H1 (cell line): ENCODE measurements around the gene WRAP53. TPM values are rescaled to one million over a fixed set of nuclear protein-coding genes. Genes with fewer than 3 reads are reported as not detected.
A peak's percentile ranks its signal among the peaks of the same experiment; 100 is the strongest.

Experiments
- CTCF ChIA-PET: fragments of 300-600 bp; sonication (Branson Sonifier 250); formaldehyde crosslinking; loops from one replicate; lab custom pipeline; 2021; ENCODE audit not compliant: partially characterized antibody; lab: Charles Lee
- POLR2A ChIA-PET: fragments of 300-600 bp; sonication (Branson Sonifier 250); formaldehyde crosslinking; loops from one replicate; lab custom pipeline; 2021; ENCODE audit warnings: inconsistent platforms; ENCODE audit not compliant: partially characterized antibody; lab: Charles Lee
- DNase-seq, 2 experiments: peaks; one replicate each; pipeline versions ENCODE4 v3.0.0 to v3.0.0-alpha.2; 2010 to 2022; ENCODE audit warnings: low spot score in 2 of 2, low read depth in 1 of 2, mixed read lengths in 1 of 2
- FAIRE-seq: peaks from 2 replicates; lab custom pipeline; 2011; peaks lifted over from hg19 to GRCh38; lab: Jason Lieb, UNC
- H2AFZ ChIP-seq: 2 replicates; pipeline ENCODE4 v1.8.1; 2012; ENCODE audit warnings: low read length, inconsistent platforms
- H2AK5ac ChIP-seq: 2 replicates; pipeline ENCODE4 v1.6.1; 2013; ENCODE audit warnings: low read depth, low read length
- H2BK120ac ChIP-seq: replicated peaks from 2 replicates; pipeline ENCODE3; 2013; ENCODE audit warnings: low read depth, low read length, inconsistent platforms
- H2BK12ac ChIP-seq: 2 replicates; pipeline ENCODE4 v1.6.1; 2013; ENCODE audit warnings: low read depth, low read length
- H2BK15ac ChIP-seq: 2 replicates; pipeline ENCODE4 v1.6.1; 2013; ENCODE audit warnings: low read length
- H2BK20ac ChIP-seq: 2 replicates; pipeline ENCODE4 v1.6.1; 2013; ENCODE audit warnings: low read length
- H2BK5ac ChIP-seq: 2 replicates; pipeline ENCODE4 v1.6.1; 2013; ENCODE audit warnings: low read depth, low read length
- H3K14ac ChIP-seq: 2 replicates; pipeline ENCODE4 v1.6.1; 2013; ENCODE audit warnings: inconsistent platforms; ENCODE audit not compliant: insufficient read length
- H3K18ac ChIP-seq: 2 replicates; pipeline ENCODE4 v1.6.1; 2013; ENCODE audit warnings: low read length; ENCODE audit errors: extremely low read depth
- H3K23ac ChIP-seq: 2 replicates; pipeline ENCODE4 v1.6.1; 2013; ENCODE audit warnings: inconsistent platforms; ENCODE audit not compliant: insufficient read length
- H3K23me2 ChIP-seq: 2 replicates; pipeline ENCODE4 v1.6.1; 2013; ENCODE audit warnings: low read depth, low read length
- H3K27ac ChIP-seq: 2 replicates; pipeline ENCODE4 v1.6.1; 2011; ENCODE audit warnings: low read depth, low read length, inconsistent platforms
- H3K27me3 ChIP-seq, 4 experiments: replicated peaks in 1 of 4; 1 replicate in 1 of 4; 2 replicates in 3 of 4; pipeline versions ENCODE4 v1.6.1 to v1.8.1; 2011 to 2013; ENCODE audit warnings: low read length in 3 of 4, mild to moderate bottlenecking in 3 of 4, inconsistent platforms in 2 of 4, mixed read lengths in 2 of 4, moderate library complexity in 1 of 4; ENCODE audit not compliant: control insufficient read depth in 3 of 4, insufficient read depth in 3 of 4; ENCODE audit errors: extremely low read depth in 1 of 4
- H3K36me3 ChIP-seq, 4 experiments: 2 replicates each; pipeline versions ENCODE4 v1.6.1 to v1.8.1; 2011 to 2013; ENCODE audit warnings: mild to moderate bottlenecking in 4 of 4, low read length in 3 of 4, moderate library complexity in 2 of 4, control low read depth in 1 of 4, inconsistent platforms in 1 of 4; ENCODE audit not compliant: insufficient read depth in 4 of 4, control insufficient read depth in 2 of 4
- H3K4ac ChIP-seq: replicated peaks from 2 replicates; pipeline ENCODE3; 2013; ENCODE audit warnings: low read length, low read depth, mixed read lengths, inconsistent platforms; ENCODE audit not compliant: insufficient read length
- H3K4me1 ChIP-seq, 4 experiments: replicated peaks in 1 of 4; 1 replicate in 1 of 4; 2 replicates in 3 of 4; pipeline versions ENCODE4 v1.6.1 to v1.8.1; 2011 to 2013; ENCODE audit warnings: low read length in 3 of 4, inconsistent platforms in 2 of 4, mixed read lengths in 1 of 4; ENCODE audit not compliant: insufficient read depth in 4 of 4, control insufficient read depth in 3 of 4
- H3K4me2 ChIP-seq, 2 experiments: 2 replicates each; pipeline versions ENCODE4 v1.6.1 to v1.8.1; 2011 to 2013; ENCODE audit warnings: low read depth in 2 of 2, low read length in 2 of 2, control low read depth in 1 of 2, inconsistent platforms in 1 of 2, mild to moderate bottlenecking in 1 of 2; ENCODE audit not compliant: insufficient read depth in 1 of 2
- H3K4me3 ChIP-seq, 4 experiments: fragments of 200-600, 300-600 bp in 1 of 4; sonication (generic), shearing (Covaris generic), sonication (Bioruptor Twin) in 1 of 4; 2 replicates each; pipeline versions ENCODE4 v1.5.1 to v1.8.1; 2011 to 2016; ENCODE audit warnings: low read length in 4 of 4, low read depth in 3 of 4, control low read depth in 2 of 4, inconsistent platforms in 2 of 4, mild to moderate bottlenecking in 2 of 4, mixed read lengths in 1 of 4, moderate library complexity in 1 of 4; ENCODE audit not compliant: insufficient read depth in 2 of 4; ENCODE audit errors: extremely low read depth in 1 of 4
- H3K56ac ChIP-seq: replicated peaks from 2 replicates; pipeline ENCODE3; 2013; ENCODE audit warnings: low read depth, mild to moderate bottlenecking, mixed read lengths, low read length, inconsistent platforms; ENCODE audit not compliant: insufficient read length
- H3K79me1 ChIP-seq: 2 replicates; pipeline ENCODE4 v1.6.1; 2013; ENCODE audit warnings: low read depth, low read length, control low read depth
- H3K79me2 ChIP-seq, 2 experiments: 2 replicates each; pipeline versions ENCODE4 v1.6.1 to v1.8.1; 2012 to 2013; ENCODE audit warnings: low read length in 2 of 2, mild to moderate bottlenecking in 2 of 2, inconsistent platforms in 1 of 2; ENCODE audit not compliant: insufficient read depth in 2 of 2, control insufficient read depth in 1 of 2
- H3K9ac ChIP-seq, 4 experiments: replicated peaks in 1 of 4; 1 replicate in 1 of 4; 2 replicates in 3 of 4; pipeline versions ENCODE4 v1.6.1 to v1.8.1; 2011 to 2013; ENCODE audit warnings: low read depth in 3 of 4, low read length in 3 of 4, control low read depth in 2 of 4, mild to moderate bottlenecking in 2 of 4, moderate library complexity in 2 of 4, inconsistent platforms in 1 of 4; ENCODE audit errors: extremely low read depth in 1 of 4
- H3K9me3 ChIP-seq, 2 experiments: 2 replicates each; pipeline versions ENCODE4 v1.6.1 to v1.8.1; 2012 to 2013; ENCODE audit warnings: mild to moderate bottlenecking in 2 of 2, moderate library complexity in 2 of 2, control low read depth in 1 of 2, inconsistent platforms in 1 of 2, low read depth in 1 of 2, low read length in 1 of 2, mixed read lengths in 1 of 2; ENCODE audit not compliant: insufficient read depth in 2 of 2
- H4K20me1 ChIP-seq, 2 experiments: replicated peaks in 1 of 2; 2 replicates each; pipeline versions ENCODE3 to v1.8.1; 2011 to 2013; ENCODE audit warnings: inconsistent platforms in 2 of 2, low read length in 2 of 2, mild to moderate bottlenecking in 1 of 2; ENCODE audit not compliant: insufficient read depth in 2 of 2, control insufficient read depth in 1 of 2
- H4K5ac ChIP-seq: 2 replicates; pipeline ENCODE4 v1.6.1; 2013; ENCODE audit warnings: low read length, low read depth, mixed read lengths, inconsistent platforms; ENCODE audit not compliant: insufficient read length
- H4K8ac ChIP-seq: 2 replicates; pipeline ENCODE4 v1.8.0; 2013; ENCODE audit warnings: mild to moderate bottlenecking, moderate library complexity, low read length, inconsistent platforms; ENCODE audit not compliant: insufficient read depth; ENCODE audit errors: extremely low read depth
- H4K91ac ChIP-seq: replicated peaks from 2 replicates; pipeline ENCODE3; 2013; ENCODE audit warnings: low read length, mixed read lengths, inconsistent platforms; ENCODE audit not compliant: insufficient read length
- SAP30 ChIP-seq: fragments of 300-600 bp; sonication (generic); IDR thresholded peaks from 2 replicates; pipeline ENCODE4 v1.7.1; 2012; ENCODE audit warnings: low read length, moderate library complexity, mild to moderate bottlenecking, inconsistent platforms; ENCODE audit not compliant: insufficient read depth, insufficient replicate concordance
- WGBS, 2 experiments: shearing (Covaris generic) in 1 of 2; methylation state at CpG; one replicate each; pipeline versions ENCODE4 v1.1.6 to v1.1.7; 2013 to 2015; ENCODE audit warnings: low lambda C conversion rate in 2 of 2, mixed read lengths in 2 of 2, inconsistent platforms in 1 of 2, low coverage in 1 of 2, missing lambda C conversion rate in 1 of 2; ENCODE audit not compliant: insufficient replicate concordance in 2 of 2, insufficient coverage in 1 of 2, insufficient read length in 1 of 2; ENCODE audit errors: extremely low coverage in 1 of 2, missing lambda C conversion rate in 1 of 2; 5-methylcytosine and 5-hydroxymethylcytosine counted together
- polyA plus RNA-seq, 7 experiments: library from polyadenylated mRNA; depleted of rRNA in 3 of 7; stranded (reverse) in 5 of 7; unstranded in 2 of 7; fragments of >200 nt in 5 of 7; fragments of 200-250 nt in 2 of 7; gene quantifications; 1 replicate in 5 of 7; 2 replicates in 1 of 7; 4 replicates in 1 of 7; pipeline versions ENCODE4 v1.2.1 to v1.2.3, GENCODE V29; 2011 to 2013; ENCODE audit warnings: missing spikeins in 2 of 7, mixed read lengths in 2 of 7
- total RNA-seq: library from RNA; stranded (reverse); fragmentation: NEBNext Ultra II Directional; extraction: Animal tissue kit (Norgen Biotek cat#: 25700); gene quantifications from 2 replicates; pipeline ENCODE4 v1.2.1, GENCODE V29; 2021

WRAP53 gene
- total and polyA plus RNA-seq, 2 of the 8 experiments (the other 6 are each of a cell fraction or from before 2014, with no cell fraction given) = 29.2 to 30.1 TPM

GRCh38 chr17:7748076-7748775 lies 59.9 kb downstream of the WRAP53 start:
- no peaks in the 10 kb centered on the region for H3K27me3 ChIP-seq
- H3K27ac ChIP-seq = no peak overlapping the region
- no peak overlapping the region for H2BK120ac ChIP-seq
- no peak overlapping the region for H3K18ac ChIP-seq
- H3K79me2 ChIP-seq = no peaks in the 10 kb centered on the region
- no peak overlapping the region for H2AK5ac ChIP-seq
- no peaks in the 10 kb centered on the region; the same call in 1 of the 2 replicates for H3K23me2 ChIP-seq
- H2AFZ ChIP-seq = no peak overlapping the region
- CTCF ChIA-PET = interaction anchor here (0.7 to 2.0 kb wide), 5 partner anchors 32 to 309 kb away, joined by 3 to 10 read pairs (median 7); no protein-coding TSS in a partner anchor
- no peak for DNase-seq
- no peak overlapping the region for H4K91ac ChIP-seq
- H3K56ac ChIP-seq = no peak overlapping the region
- H3K4me2 ChIP-seq = no peak overlapping the region
- TF ChIP-seq SAP30 = no peak
- TF ChIP-seq, all 59 proteins: peak for 0
- 88% methylated on average over 10 of the region's 10 CpGs; no CpG with 5 or more reads in 1 of the 2 experiments for WGBS, 2 experiments
- H3K9me3 ChIP-seq = no peaks in the 10 kb centered on the region
- POLR2A ChIA-PET = interaction anchor here (0.6 to 1.3 kb wide), 2 partner anchors 8 to 268 kb away, joined by 3 to 4 read pairs; no protein-coding TSS in a partner anchor
- no peak overlapping the region for H2BK20ac ChIP-seq
- H3K36me3 ChIP-seq = no peaks in the 10 kb centered on the region
- H3K4ac ChIP-seq = no peak overlapping the region
- H3K79me1 ChIP-seq = no peaks in the 10 kb centered on the region
- H4K5ac ChIP-seq = no peak overlapping the region
- H3K14ac ChIP-seq = no peak overlapping the region
- no peaks in the 10 kb centered on the region for H4K20me1 ChIP-seq
- H3K23ac ChIP-seq = no peak overlapping the region
- H3K4me3 ChIP-seq = no peak overlapping the region
- no peak for FAIRE-seq
- H2BK12ac ChIP-seq = no peak overlapping the region
- no peak overlapping the region for H2BK15ac ChIP-seq
- H3K4me1 ChIP-seq = no peaks in the 10 kb centered on the region
- H2BK5ac ChIP-seq = no peak overlapping the region
- peak overlapping the region in 1 of 4 experiments; percentile 8; a peak in 1 of 7 replicates for H3K9ac ChIP-seq
- no peak overlapping the region for H4K8ac ChIP-seq
